HL-60 (cell line): Measurements from ENCODE around the gene PIAS4.

Experiments
- DNase-seq, 2 experiments: peaks; one replicate each; pipeline ENCODE4 v3.0.0-alpha.2; 2010 to 2020; ENCODE audit warnings: low read depth in 1 of 2, low spot score in 1 of 2
- H3K27ac ChIP-seq: fragments of 250-450 bp; sonication (Bioruptor Pico); replicated peaks from 2 replicates; pipeline ENCODE4 v1.5.1; 2020; ENCODE audit warnings: mild to moderate bottlenecking, moderate library complexity
- H3K27me3 ChIP-seq: fragments of 250-450 bp; sonication (Bioruptor Pico); 2 replicates; pipeline ENCODE4 v1.5.1; 2021; ENCODE audit warnings: mild to moderate bottlenecking, moderate library complexity; ENCODE audit not compliant: insufficient read depth, poor library complexity, severe bottlenecking
- H3K4me3 ChIP-seq: replicated peaks from 2 replicates; pipeline ENCODE4 v1.5.1; 2011; ENCODE audit warnings: mild to moderate bottlenecking, control low read depth, low read length; ENCODE audit not compliant: insufficient read depth
- GABPA ChIP-seq: IDR thresholded peaks from 2 replicates; pipeline ENCODE4 v1.6.1; 2012; ENCODE audit warnings: low read depth
- POLR2AphosphoS5 ChIP-seq: IDR thresholded peaks from 2 replicates; pipeline ENCODE4 v1.6.1; 2012; ENCODE audit warnings: low read depth
- SPI1 ChIP-seq: IDR thresholded peaks from 2 replicates; pipeline ENCODE4 v1.6.1; 2012; ENCODE audit warnings: low read depth, mild to moderate bottlenecking, borderline replicate concordance
- TF ChIP-seq, protein P1 (sequence below): IDR thresholded peaks from 2 replicates; pipeline ENCODE4 v1.6.1; 2012; ENCODE audit warnings: low read depth; ENCODE audit not compliant: insufficient replicate concordance
- TF ChIP-seq, protein P2 (sequence below): IDR thresholded peaks from one replicate; pipeline ENCODE4 v1.5.1; 2011; ENCODE audit warnings: low read length, control low read depth, inconsistent platforms; ENCODE audit not compliant: insufficient read depth

The PIAS4 gene

DNA sequence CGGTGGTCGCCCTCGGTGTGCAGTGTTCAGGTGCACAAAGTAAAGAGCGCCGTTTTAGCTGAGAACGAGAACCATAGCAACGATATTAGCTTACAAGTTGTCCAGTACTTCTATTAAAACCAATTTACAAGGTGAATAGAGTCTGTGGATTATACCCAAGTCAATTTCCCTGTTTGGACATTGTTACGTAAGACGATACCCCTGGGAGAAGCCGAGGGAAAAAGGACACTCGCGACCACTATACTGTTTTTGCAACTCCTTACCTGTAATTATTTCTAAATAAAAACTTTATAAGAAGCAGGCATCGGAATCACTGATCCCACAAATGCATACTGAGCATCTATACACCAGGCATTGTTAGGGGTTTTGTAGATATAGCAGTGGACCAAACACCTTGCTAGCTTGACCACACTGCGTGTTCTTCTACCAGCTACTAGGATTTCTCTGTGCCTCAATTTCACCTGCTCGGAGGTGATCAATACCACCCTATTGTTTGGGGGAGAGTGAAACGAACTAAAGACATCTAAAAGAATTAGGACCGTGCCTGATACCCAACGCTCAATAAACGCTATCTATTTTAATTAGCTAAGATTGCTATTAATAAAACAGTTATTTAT, 21.8 kb upstream of the PIAS4 start:
- H3K27me3 ChIP-seq, result no peaks in the 10 kb centered on the region
- DNase-seq, result no peak
- H3K27ac ChIP-seq, result peak overlapping the region; percentile 82
- no peak for TF ChIP-seq POLR2AphosphoS5
- TF ChIP-seq SPI1, result no peak
- TF ChIP-seq, protein P1, sequence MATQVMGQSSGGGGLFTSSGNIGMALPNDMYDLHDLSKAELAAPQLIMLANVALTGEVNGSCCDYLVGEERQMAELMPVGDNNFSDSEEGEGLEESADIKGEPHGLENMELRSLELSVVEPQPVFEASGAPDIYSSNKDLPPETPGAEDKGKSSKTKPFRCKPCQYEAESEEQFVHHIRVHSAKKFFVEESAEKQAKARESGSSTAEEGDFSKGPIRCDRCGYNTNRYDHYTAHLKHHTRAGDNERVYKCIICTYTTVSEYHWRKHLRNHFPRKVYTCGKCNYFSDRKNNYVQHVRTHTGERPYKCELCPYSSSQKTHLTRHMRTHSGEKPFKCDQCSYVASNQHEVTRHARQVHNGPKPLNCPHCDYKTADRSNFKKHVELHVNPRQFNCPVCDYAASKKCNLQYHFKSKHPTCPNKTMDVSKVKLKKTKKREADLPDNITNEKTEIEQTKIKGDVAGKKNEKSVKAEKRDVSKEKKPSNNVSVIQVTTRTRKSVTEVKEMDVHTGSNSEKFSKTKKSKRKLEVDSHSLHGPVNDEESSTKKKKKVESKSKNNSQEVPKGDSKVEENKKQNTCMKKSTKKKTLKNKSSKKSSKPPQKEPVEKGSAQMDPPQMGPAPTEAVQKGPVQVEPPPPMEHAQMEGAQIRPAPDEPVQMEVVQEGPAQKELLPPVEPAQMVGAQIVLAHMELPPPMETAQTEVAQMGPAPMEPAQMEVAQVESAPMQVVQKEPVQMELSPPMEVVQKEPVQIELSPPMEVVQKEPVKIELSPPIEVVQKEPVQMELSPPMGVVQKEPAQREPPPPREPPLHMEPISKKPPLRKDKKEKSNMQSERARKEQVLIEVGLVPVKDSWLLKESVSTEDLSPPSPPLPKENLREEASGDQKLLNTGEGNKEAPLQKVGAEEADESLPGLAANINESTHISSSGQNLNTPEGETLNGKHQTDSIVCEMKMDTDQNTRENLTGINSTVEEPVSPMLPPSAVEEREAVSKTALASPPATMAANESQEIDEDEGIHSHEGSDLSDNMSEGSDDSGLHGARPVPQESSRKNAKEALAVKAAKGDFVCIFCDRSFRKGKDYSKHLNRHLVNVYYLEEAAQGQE, result no peak
- TF ChIP-seq, protein P2, sequence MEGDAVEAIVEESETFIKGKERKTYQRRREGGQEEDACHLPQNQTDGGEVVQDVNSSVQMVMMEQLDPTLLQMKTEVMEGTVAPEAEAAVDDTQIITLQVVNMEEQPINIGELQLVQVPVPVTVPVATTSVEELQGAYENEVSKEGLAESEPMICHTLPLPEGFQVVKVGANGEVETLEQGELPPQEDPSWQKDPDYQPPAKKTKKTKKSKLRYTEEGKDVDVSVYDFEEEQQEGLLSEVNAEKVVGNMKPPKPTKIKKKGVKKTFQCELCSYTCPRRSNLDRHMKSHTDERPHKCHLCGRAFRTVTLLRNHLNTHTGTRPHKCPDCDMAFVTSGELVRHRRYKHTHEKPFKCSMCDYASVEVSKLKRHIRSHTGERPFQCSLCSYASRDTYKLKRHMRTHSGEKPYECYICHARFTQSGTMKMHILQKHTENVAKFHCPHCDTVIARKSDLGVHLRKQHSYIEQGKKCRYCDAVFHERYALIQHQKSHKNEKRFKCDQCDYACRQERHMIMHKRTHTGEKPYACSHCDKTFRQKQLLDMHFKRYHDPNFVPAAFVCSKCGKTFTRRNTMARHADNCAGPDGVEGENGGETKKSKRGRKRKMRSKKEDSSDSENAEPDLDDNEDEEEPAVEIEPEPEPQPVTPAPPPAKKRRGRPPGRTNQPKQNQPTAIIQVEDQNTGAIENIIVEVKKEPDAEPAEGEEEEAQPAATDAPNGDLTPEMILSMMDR, result no peak
- no peak for TF ChIP-seq GABPA
- H3K4me3 ChIP-seq, result peak overlapping the region; percentile 89

DNA sequence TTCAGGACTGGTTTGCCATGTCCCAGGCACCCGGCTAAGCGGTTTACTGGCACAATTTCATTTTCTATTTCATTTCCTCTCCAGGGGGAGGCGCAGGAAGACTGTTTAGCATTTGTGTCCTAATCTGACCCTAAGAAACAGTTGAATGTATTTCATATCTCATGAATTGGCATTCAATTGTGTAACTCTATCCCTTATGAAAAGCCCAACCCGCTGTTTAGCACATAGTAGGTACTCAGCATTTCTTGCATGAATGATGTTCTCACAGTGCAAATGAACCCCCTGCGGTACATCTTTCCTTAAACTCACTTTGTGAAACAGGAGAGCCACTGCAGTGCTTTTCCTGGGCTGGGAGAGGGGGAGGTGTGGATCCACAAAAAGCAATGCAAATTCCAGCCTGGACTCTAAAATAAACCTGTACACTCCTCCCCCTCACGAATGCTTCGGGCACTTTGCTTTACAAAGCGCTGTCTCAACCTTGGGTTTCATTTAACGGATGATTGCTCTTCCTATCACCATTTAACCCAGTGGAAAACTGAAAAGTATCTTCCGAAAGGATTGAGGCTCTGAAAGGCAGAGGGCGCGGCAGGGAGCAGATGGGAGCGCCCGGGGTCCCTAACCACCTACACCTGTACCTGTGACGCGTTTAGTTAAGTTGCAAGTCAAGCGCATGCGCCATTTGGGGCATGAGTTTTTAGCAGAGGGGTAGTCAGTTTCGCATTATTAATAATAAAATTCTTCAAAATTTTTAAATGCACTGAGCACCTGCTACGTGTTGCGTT, 21.1 kb upstream of the PIAS4 start:
- DNase-seq, result peak; percentile 62 to 80
- Histone ChIP-seq H3K4me3 (peak overlapping the region; percentile 89), H3K27me3 (no peaks in the 10 kb centered on the region), H3K27ac (peak overlapping the region; percentile 82)
- TF ChIP-seq, protein P2, result peak; percentile 50
- no peak for TF ChIP-seq POLR2AphosphoS5

DNA sequence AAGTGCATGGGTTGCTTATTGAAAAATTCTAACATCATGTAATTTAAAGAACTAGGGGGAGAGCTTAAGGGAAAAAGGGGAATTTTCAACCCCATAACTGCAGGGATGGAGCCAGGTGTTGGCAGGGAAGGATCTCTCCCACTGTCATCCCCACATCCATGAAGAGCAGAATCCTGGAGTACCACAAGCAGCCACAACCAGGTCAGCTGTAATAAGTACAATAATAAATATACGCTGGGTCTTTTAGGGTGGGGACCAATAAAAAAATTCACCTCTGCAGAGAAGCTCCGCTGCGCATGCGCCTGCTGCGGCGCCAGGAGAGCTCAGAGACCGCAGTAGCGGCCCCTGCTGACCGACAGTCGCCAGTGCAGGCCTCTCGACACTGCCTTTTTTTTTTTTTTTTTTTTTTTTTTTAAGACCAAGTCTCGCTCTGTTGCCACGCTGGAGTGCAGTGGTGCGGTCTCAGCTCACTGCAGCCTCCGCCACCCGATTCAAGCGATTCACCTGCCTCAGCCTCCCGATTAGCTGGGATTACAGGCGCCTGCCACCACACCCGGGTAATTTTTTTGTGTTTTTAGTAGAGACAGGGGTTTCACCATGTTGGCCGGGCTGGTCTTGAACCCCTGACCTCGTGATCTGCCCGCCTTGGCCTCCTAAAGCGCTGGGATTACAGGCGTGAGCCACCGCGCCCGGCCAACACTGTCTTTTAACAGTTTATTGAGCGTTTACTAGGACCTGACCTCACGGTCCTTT, 19.7 kb upstream of the PIAS4 start:
- TF ChIP-seq POLR2AphosphoS5 (no peak), GABPA (no peak), SPI1 (no peak)
- TF ChIP-seq, protein P1, result peak; percentile 33
- TF ChIP-seq, protein P2, result peak; percentile 72
- DNase-seq, result peak; percentile 65 to 83
- Histone ChIP-seq H3K27ac (peak overlapping the region; percentile 69), H3K4me3 (peak overlapping the region; percentile 25; the same call in 1 of the 2 replicates), H3K27me3 (no peaks in the 10 kb centered on the region)
